ENCODE data around the gene ARVCF. TPM values are rescaled to one million over a fixed set of nuclear protein-coding genes. Genes with fewer than 3 reads are reported as not detected.

ARVCF gene
- total RNA-seq, 1 experiment from 2014 or later = 12.0 TPM

DNA sequence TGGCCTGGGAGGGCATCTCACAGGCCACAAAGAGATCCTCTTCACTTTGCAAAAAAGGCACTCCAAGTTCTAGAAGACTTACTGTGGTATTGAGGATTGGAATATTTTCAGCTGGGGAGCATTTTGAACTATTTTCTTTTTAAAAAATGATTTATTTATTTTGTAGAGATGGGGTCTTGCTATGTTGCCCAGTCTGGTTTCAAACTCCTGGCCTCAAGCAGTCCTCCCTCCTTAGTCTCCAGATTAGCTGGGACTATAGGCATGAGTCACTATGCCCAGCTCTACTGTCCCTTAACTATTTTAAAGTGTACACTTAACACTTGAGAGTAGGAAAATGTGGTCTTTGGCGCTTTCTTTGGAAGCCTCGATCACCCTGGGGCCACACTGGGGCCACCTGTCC, 38.5 kb upstream of the ARVCF start:
- no peaks in the 10 kb centered on the region for H3K4me1 ChIP-seq
- TF ChIP-seq, protein P1, sequence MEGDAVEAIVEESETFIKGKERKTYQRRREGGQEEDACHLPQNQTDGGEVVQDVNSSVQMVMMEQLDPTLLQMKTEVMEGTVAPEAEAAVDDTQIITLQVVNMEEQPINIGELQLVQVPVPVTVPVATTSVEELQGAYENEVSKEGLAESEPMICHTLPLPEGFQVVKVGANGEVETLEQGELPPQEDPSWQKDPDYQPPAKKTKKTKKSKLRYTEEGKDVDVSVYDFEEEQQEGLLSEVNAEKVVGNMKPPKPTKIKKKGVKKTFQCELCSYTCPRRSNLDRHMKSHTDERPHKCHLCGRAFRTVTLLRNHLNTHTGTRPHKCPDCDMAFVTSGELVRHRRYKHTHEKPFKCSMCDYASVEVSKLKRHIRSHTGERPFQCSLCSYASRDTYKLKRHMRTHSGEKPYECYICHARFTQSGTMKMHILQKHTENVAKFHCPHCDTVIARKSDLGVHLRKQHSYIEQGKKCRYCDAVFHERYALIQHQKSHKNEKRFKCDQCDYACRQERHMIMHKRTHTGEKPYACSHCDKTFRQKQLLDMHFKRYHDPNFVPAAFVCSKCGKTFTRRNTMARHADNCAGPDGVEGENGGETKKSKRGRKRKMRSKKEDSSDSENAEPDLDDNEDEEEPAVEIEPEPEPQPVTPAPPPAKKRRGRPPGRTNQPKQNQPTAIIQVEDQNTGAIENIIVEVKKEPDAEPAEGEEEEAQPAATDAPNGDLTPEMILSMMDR (IDR thresholded peaks at IDR 0.05; ENCODE audit: insufficient read depth in 1 of 2, low read depth in 1 of 2, low read length in 1 of 2, severe bottlenecking in 1 of 2, unreplicated experiment in 1 of 2) = no peak
- no peak overlapping the region for H3K4me3 ChIP-seq (ENCODE audit: low read depth, low read length)
- POLR2A ChIA-PET = no interaction called here
- intact Hi-C loops (cut with micrococcal nuclease; ENCODE audit: unreplicated experiment) = no loop called here
- no peaks in the 10 kb centered on the region for H3K36me3 ChIP-seq (ENCODE audit: control insufficient read depth, insufficient read depth, low read length)
- H3K4me3 Mint-ChIP-seq (ENCODE audit: unreplicated experiment) = no peak overlapping the region
- no peak overlapping the region for H3K27ac Mint-ChIP-seq (ENCODE audit: unreplicated experiment)
- CTCF ChIA-PET = no interaction called here
- peaks cover 7% of the 10 kb centered on the region for H3K36me3 Mint-ChIP-seq (ENCODE audit: insufficient read depth, unreplicated experiment)
- H3K9me3 Mint-ChIP-seq (ENCODE audit: unreplicated experiment) = no peaks in the 10 kb centered on the region
- H3K9me3 ChIP-seq = no peaks in the 10 kb centered on the region
- no peaks in the 10 kb centered on the region for H3K27me3 ChIP-seq (replicated peaks; ENCODE audit: control insufficient read depth, insufficient read depth, low read length)
- no TSS peak for BruUV-seq (replicated peaks)
- no peaks in the 10 kb centered on the region for H3K4me1 Mint-ChIP-seq (ENCODE audit: low read depth, unreplicated experiment)
- DNase-seq = no peak
- H3K27me3 Mint-ChIP-seq (ENCODE audit: insufficient read depth, unreplicated experiment) = no peaks in the 10 kb centered on the region

DNA sequence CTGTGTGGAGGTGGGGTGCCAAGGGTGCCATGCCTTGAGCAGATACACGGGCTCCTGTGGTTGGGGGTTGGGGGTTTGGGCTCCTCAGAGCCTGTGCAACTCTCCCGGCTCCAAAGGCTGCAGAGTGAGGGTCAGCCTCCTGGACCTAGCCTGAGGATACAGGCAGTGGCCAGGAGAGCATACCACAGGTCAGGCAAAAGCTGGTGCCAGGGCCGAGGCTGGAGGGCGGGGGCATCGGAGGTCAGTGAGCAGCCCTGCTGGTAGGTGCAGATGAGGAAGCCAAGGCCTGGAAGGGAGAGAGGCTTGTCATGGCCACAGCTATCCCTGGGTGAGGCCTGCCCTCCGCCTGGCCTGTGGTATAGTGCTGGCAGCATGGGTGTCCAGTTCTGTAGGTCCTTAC, 37.9 kb upstream of the ARVCF start:
- no TSS peak for BruUV-seq (replicated peaks)

DNA sequence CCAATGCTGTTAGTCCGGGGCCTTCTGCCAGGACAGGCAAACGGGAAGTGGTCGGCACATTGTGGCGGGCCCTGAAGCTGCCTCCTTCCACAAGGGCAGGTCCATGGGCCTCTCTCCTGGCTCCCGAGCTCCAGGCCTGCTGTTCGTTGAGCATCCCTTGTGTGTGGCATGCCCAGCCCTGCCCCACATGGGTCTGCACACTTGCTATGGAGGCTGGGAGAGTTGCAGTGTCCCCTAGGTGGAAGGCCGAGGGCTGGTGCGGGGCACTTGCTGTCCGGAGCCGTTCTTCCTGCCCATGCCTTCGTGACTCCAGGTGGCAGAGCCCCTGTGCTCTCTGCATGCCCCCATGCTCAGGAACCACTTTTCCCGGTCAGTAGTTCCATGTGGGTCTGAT, 37.4 kb upstream of the ARVCF start:
- intact Hi-C loops (cut with micrococcal nuclease; ENCODE audit: unreplicated experiment) = no loop called here
- ChIA-PET CTCF (no interaction called here), POLR2A (interaction anchor here (0.6 kb wide), 1 partner anchor 330 kb away, joined by 4 read pairs; no protein-coding TSS in a partner anchor)
- Histone ChIP-seq H3K9me3 (no peaks in the 10 kb centered on the region), H3K27me3 (replicated peaks; ENCODE audit: control insufficient read depth, insufficient read depth, low read length) (no peaks in the 10 kb centered on the region), H3K4me1 (no peaks in the 10 kb centered on the region), H3K4me3 (ENCODE audit: low read depth, low read length) (no peak overlapping the region), H3K36me3 (ENCODE audit: control insufficient read depth, insufficient read depth, low read length) (no peaks in the 10 kb centered on the region)
- no peak for DNase-seq
- no peaks in the 10 kb centered on the region for H3K27me3 Mint-ChIP-seq (ENCODE audit: insufficient read depth, unreplicated experiment)
- H3K4me3 Mint-ChIP-seq (ENCODE audit: unreplicated experiment) = no peak overlapping the region
- BruUV-seq (replicated peaks) = no TSS peak
- H3K36me3 Mint-ChIP-seq (ENCODE audit: insufficient read depth, unreplicated experiment) = peaks cover 15% of the 10 kb centered on the region
- H3K4me1 Mint-ChIP-seq (ENCODE audit: low read depth, unreplicated experiment) = no peaks in the 10 kb centered on the region
- TF ChIP-seq, protein P1 (IDR thresholded peaks at IDR 0.05; ENCODE audit: insufficient read depth in 1 of 2, low read depth in 1 of 2, low read length in 1 of 2, severe bottlenecking in 1 of 2, unreplicated experiment in 1 of 2) = no peak
- no peak overlapping the region for H3K27ac Mint-ChIP-seq (ENCODE audit: unreplicated experiment)
- H3K9me3 Mint-ChIP-seq (ENCODE audit: unreplicated experiment) = no peaks in the 10 kb centered on the region

More for the DNA sequence above, 37.9 kb upstream of the ARVCF start:
- Histone ChIP-seq H3K4me3 (ENCODE audit: low read depth, low read length) (no peak overlapping the region), H3K27me3 (replicated peaks; ENCODE audit: control insufficient read depth, insufficient read depth, low read length) (no peaks in the 10 kb centered on the region), H3K9me3 (no peaks in the 10 kb centered on the region), H3K36me3 (ENCODE audit: control insufficient read depth, insufficient read depth, low read length) (no peaks in the 10 kb centered on the region), H3K4me1 (no peaks in the 10 kb centered on the region)
- Mint-ChIP-seq H3K9me3 (ENCODE audit: unreplicated experiment) (no peaks in the 10 kb centered on the region), H3K27ac (ENCODE audit: unreplicated experiment) (no peak overlapping the region), H3K4me3 (ENCODE audit: unreplicated experiment) (no peak overlapping the region), H3K36me3 (ENCODE audit: insufficient read depth, unreplicated experiment) (peaks cover 11% of the 10 kb centered on the region), H3K27me3 (ENCODE audit: insufficient read depth, unreplicated experiment) (no peaks in the 10 kb centered on the region), H3K4me1 (ENCODE audit: low read depth, unreplicated experiment) (no peaks in the 10 kb centered on the region)
- CTCF ChIA-PET = no interaction called here
- TF ChIP-seq, protein P1 (IDR thresholded peaks at IDR 0.05; ENCODE audit: insufficient read depth in 1 of 2, low read depth in 1 of 2, low read length in 1 of 2, severe bottlenecking in 1 of 2, unreplicated experiment in 1 of 2) = no peak
- no peak for DNase-seq
- intact Hi-C loops (cut with micrococcal nuclease; ENCODE audit: unreplicated experiment) = no loop called here
- POLR2A ChIA-PET = no interaction called here

Data from Caco-2 (cell line).